Smooth muscle cell of the brain vasculature (primary cell): ENCODE results near the gene DNAH11.
"Not testable (repeated sequence)": the region's sequence is repeated elsewhere in the genome, so short reads cannot be mapped to it uniquely, and the experiment has no call there.

Source experiments
- DNase-seq: peaks from one replicate; pipeline ENCODE4 v3.0.0-alpha.2; 2012; ENCODE audit warnings: low read depth, low spot score

The DNAH11 gene

DNA sequence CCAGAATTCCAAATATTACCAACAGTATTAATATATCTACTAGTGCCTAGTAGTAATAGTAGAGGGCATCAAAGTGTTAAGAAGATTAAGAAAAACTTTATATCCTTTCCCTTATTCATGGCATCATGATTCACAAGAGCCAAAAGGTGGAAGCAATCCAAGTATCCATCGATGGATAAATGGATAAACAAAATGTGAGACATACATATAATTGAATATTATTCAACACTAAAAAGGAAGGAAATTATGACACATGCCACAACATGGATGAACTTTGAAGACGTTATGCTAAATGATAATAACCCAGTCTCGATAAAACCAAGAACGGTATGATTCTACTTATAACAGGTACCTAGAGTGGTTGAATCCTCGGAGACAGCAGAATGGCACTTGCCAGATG is 379.8 kb downstream of the DNAH11 start:
- DNase-seq: no peak

DNA sequence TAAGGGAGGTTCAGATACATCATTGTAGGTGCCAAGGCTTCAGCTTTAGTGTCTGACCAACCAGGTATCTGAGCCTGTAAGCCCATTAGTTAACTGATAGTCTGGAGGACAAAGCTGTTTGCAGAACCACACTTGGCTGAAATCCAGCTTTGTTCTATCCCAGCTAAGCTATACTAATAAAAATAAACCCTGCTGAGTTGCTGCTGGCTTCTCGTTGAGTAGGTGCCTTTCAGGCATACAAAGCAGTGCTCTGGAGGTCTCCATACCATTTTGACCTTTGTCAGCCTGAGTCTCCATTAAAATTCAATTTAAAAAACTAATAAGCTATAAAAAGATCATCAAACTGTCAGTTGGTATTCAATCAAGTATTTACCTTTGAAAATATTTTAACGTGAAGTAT is 380.8 kb downstream of the DNAH11 start:
- DNase-seq: peak; percentile 59

DNA sequence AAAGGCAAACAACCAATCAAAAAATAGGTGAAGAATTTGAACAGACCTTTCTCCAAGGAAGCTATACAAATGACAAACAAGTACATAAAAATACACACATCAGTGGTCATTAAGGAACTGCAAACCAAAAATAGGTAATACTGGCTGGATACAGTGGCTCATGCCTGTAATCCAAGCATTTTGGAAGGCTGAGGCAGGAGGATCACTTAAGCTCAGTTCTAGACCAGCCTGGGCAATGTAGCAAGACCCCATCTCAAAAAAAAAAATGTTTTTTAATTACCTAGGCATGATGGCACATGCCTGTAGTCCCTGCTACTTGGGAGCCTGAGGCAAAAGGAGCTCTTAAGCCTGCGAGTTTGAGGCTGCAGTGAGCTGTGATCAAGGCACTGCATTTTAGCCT is 383.6 kb downstream of the DNAH11 start:
- DNase-seq: no peak

DNA sequence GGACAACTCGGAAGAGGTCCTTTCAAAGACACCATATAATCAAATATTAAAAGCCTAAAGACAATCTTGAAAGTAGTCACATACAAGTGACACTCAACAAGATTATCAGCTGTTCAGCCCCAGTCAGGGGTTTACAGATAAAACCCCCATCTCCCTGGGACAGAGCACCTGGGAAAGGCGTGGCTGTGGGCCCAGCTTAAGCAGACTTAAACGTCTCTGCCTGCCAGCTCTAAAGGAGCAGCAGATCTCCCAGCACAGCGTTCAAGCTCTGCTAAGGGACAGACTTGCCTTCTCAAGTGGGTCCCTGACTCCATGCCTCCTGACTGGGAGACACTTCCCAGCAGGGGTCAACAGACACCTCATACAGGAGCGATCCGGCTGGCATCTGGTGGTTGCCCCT is 384.9 kb downstream of the DNAH11 start:
- no peak for DNase-seq

DNA sequence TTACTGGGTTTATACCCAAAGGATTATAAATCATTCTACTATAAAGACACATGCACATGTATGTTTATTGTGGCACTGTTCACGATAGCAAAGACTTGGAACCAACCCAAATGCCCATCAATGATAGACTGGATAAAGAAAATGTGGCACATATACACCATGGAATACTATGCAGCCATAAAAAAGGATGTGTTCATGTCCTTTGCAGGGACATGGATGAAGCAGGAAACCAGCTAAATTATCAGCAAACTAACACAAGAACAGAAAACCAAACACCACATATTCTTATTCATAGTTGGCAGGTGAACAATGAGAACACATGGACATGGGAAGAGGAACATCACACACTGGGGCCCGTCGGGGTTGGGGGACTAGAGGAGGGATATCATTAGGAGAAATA is 390.5 kb downstream of the DNAH11 start:
- not testable (repeated sequence) for DNase-seq

DNA sequence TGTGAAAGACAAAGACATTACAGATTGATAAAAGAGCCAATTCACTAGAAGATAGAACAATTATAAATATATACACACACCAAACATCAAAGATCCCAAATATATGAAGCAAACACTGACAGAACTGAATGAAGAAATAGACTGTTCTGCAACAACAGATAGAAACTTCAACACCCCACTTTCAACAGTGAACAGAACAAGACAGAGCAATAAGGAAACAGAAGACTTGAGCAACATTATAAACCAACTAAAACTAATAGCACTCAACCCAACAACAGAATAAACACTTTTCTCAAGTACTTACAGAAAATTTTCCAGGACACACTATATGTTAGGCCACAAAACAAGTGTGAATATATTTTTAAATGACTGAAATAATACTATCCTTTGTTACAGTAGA is 392.0 kb downstream of the DNAH11 start:
- no peak for DNase-seq

DNA sequence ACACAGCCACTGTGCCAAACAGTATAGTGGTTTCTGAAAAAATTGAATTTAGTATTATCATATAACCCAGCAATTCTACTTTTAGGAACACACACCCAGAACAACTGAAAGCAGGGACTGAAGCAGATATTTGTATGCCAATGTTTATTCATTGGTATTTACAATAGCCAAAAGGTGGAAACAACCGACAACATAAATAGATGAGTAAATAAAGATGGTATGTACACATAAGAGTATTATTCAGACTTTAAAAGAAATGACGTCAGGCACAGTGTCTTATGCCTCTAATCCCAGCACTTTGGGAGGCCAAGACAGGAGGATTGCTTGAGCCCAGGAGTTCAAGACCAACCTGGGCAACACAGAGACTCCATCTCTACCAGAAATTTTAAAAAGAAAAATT is 395.6 kb downstream of the DNAH11 start:
- no peak for DNase-seq

DNA sequence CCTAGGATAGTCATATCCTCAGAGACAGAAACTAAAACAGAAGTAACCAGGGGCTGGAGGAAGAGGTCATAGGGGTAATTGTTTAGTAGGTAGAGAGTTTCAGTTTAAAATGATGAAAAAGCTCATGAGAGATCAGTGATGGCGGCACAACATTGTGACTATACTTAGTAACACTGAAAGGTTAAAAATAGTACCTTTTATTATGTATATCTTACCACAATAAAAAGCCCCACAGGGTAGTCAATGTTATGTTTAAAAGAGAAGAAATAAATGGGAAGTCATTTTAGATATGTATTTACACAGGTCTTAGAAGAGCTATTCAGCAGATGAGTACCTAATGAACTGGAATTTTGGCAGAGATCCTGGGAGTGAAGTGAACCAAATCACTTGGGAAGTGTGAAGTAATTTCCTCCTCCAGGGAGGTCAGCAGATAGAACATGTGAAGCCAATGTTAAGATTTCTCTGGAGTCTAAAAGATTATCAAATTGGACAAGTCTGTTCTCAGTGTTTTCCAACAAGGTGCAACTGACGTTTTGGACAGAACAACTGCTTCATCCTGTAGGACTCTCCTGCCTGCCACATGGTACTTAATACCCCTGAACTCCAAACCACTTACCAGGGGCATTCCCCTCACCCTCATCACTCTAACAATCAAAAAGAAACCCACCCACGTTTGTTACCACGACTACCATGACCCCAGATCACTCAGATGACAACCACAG is 396.5 kb downstream of the DNAH11 start:
- DNase-seq: no peak

DNA sequence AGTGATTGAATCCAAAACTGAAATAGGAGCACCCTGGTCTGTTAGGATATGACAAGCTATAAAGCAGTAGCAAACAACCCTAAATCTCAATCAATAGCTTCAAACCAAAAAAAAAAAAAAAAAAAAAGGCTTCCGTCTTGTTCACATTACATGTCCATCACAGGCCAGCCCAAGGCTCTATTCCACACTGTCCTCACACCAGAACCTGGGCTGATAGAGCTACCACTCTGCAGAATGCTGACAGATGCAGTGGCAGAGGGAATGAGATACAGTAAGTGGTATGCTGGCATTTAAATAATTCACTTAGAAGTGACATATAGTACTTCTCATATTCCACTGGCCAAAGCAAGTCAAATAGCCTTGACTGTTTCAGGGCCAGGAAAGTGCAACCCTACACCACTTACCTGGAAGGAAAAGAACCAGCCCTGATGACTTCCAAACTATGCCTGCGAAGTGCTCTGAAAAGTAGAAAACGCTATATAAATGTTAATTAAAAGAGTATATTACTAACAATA is 397.1 kb downstream of the DNAH11 start:
- no peak for DNase-seq

DNA sequence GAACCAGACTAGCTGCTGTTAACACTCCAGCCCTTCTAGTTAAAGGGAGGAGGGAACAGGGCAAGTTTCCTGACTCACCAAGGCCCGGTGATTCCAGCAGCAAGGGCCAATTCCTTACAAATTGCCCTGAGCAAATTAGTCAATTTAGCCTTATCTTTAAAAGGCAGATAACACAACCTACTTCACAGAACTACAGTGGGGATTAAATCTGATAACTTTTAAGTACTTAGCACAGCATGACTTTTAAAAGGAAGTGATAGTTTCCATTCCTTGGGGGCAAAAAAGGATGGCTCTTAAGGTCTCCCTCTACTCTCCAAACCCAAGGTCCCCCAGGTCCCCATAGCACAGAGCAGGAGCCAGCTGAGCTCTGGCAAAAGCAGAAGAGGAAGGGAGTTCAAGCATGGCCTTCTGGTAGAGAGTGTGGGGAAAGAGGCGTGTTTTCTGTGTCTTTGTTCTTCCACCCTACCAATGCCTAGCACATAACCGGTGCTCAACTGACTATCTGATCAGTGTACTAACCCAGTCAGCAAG is 398.8 kb downstream of the DNAH11 start:
- DNase-seq: no peak

DNA sequence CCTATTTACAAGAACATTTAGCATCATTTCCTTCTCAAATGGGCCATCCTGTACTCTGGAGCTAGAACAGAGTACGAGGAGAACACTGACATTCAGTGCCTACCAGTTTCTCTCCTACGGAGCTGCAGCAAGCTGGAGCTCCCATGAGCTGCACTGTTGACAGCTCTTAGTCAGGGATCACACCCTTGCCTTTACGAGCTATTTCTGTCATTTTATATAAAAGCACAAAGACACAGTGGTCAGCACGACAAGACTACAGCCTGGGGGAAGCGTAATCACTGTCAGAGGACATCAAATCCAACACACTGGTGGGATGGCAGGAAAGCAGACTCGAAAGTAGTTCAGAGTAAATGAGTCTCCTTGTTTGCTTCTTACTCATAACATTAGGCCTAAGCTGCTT is 400.1 kb downstream of the DNAH11 start:
- DNase-seq: no peak

DNA sequence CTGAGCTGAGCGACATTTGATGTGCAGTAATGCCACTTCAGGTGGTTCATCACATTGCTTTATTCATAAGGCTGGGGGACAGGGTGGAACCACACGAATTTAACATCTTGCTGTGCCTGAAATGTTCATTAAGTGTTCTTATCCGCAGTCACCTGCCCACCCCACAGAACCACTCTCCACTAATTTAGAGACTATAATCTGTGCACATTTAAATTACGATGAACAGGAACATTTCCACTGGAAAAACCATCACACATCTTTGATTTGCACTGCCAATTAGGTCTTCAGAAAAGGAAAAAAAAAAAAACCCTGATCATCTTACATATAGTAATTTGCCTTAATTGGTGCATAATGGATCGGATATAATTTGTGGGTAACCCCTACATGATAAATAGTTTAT is 400.6 kb downstream of the DNAH11 start:
- no peak for DNase-seq

DNA sequence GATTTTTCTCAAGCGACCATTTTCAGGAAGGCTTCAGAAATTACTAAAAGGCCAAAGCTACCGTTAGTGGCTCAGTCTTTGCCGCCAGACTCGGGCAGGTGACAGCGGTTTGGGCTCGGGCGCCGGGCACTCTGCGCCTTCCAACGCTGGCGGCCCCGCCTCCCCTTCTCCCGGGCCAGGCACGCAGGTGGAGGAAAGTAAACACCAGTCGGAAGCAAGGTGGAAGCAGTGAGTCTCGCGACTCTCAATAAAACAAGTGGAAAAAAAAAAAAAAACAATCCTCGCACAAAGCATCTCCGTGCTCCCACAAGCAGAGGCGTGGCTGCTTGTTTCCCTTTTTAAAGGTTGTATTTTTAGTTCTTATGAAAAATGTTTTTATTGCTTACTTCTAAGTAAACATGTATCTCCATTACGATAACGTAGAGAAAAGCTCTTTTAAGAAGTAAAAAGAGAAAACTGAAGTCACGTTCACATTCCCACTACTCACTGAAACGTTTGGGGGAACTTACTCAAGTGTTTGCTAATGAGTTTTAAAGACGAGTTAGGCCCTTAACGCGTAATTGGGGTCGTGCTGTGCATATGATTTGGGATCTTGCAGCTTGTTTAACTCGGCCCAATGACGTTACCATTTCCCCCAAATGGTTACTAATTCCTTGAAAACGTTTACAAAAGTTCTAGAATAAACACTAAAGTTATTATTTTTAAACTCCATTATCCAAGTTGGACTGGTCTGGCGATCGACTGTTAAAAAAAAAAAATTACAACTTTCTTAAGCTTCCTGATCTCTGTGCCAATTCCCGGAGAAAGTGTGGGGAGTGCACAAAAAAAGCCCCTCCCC is 402.0 kb downstream of the DNAH11 start:
- DNase-seq: no peak

DNA sequence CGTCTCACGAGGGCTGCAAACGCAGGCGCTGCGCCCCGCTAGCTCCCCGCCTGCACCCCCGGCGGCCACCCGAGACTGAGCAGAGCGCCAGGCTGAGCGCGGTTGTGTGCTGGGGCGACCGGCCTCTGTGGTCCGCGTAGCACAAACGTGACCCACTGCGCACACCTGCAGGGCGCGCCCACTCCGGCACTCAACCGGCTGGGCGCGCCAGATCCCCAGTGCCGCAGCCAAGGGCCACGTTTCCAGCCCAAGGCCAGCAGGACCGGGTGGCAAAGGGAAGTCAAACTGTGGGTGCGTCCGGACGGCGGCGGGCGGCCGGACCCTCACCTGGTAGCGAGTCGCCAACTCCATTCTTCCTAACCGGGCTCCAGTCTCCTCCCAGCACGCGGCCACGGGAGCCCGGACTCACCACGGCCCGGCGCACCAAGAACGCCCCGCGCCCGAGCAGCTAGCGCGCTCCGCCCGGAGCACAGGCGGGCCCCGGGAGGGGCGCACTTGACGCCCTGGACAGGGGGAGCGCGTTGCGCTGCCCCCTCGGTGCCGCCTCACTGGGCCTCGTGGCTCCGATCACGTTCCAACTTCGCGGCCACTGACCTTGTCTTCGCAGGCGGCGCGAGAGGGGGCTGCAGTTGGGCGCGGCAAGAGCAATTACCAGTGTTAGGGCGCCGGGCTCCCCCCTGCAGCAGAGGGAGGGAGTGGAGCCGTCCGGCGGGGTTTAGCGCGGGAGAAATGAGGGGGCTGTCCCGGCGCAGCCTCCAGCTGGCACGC is 402.8 kb downstream of the DNAH11 start, which contains the start of gene CDCA7L:
Gene CDCA7L, minus strand, starts transcription at position 446 of the 768 bp plus-strand sequence. Its CDS starts 95 bp downstream, at position 351.
- DNase-seq: no peak

DNA sequence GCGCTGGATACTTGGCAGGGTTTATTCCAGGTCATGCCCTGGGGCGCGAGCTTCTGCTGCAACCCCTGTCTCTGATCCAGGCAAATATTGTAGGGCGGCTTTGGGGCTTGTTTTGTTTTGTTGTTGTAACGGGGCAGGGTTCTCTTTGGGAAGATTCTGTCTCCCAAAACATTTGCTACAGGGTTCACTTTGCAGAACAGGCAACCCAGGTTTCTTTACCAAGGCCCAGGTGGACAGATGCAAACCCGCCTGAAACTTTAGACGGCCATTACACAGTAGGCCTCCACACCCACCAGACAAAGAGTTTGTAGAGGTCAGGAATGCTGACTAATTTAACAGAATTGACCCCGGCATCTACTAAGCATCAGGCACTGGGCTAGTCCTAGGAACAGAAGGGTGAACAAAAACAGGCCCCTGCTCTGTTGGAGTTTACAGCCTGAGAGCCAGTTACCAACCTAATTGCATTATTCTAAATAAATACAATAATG is 403.4 kb downstream of the DNAH11 start:
- DNase-seq: no peak

DNA sequence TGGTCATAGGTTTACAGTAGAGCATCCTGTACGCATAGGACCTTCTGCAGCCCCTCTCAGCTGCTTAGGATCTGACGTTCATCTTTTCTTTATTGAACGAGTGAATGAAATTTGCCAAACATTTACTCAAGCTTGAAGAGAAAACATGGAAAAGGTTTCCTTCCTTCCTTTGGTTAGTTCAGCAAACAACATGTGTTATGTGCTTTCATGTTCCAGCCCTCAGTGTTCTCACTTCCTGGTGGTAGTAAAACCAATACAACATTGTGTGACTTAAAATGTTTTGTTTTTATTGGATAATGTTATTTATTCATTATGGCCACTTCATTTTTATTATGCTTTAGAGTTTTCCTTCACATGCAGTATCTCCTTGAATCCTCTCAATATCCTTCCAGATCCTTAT is 404.2 kb downstream of the DNAH11 start:
- DNase-seq: no peak

DNA sequence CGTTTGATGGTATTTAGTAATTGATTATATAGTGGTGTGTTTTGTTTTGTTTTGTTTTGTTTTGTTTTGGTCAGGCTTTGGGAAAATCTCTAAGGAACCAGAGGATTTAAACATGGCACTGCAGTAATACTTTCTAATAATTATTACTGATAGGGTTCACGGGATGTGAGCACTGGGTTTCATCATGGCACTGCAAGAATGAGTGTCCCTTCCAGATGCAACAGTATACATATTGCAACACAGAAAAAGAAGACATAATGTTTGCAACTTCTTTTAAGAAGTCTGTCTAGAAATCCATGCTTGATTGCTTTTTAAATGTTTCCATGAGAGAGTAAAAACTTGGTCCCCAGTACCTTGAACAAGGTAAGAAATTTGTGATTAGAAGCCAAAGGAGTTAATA is 405.1 kb downstream of the DNAH11 start:
- DNase-seq: no peak

DNA sequence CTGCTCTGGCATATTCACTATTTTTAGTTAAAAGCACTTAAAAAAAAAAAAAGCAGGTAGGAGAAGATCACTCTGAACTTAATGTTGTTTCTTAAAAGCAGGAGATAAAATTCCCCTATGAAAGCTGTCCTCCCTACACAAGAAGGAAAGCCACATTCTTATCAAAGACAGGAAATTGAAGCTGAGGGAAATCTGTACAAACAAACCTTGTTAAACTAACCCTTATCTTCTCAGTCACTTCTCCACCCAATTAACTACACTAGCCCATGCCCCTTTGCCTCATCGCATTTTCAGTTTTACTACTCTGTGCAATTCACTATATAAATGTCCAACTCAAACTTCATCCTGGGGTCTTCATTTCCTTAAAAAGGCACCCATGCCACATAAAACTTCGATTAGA is 405.5 kb downstream of the DNAH11 start:
- no peak for DNase-seq

DNA sequence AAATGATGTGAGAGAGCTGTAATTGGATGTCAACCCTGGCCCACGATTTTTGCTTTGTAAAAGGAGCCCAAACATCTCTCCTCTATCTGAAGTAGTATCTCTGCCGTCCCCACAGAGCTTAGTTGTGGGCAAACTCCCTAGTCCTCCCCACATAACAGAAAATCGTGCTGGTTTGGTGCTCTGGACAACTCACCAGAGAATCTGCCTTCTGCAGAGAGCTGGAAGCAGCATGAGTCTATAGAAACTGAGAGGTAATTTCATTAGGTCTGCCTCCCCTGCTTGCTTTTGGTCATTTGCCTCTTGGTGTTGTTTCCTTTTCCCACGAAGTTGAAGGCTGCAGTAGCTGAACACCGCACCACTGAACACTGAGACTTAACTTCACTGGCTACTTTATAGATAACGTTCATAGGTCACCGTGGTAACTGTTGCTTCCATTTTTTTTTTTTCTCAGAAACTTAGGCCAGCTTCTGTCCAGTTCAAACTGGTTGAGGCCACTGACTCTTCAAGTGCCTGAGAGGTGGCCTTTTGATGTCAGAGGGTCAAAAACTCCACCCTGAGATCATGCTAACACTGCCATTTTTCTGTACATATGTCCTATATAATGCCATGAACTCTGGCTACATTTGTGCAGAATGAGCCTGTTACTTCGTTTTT is 406.2 kb downstream of the DNAH11 start:
- no peak for DNase-seq
